Activated B cell treated with CpG ODN at 0.5 μM for 24 hours (primary cell): ENCODE measurements around the gene SPIRE1. TPM values are rescaled to one million over a fixed set of nuclear protein-coding genes. Genes with fewer than 3 reads are reported as not detected.

Source experiments
- ATAC-seq: fragments of 200-7000 bp; cut with Tn5 transposase; one replicate; pipeline ENCODE4 v1.10.0; 2021; ENCODE audit warnings: low read depth, mild to moderate bottlenecking, moderate library complexity
- CTCF ChIA-PET: fragments of 350-600 bp; sonication (Branson Sonifier 250); formaldehyde crosslinking; loops from one replicate; lab custom pipeline; 2021; ENCODE audit warnings: antibody characterized with exemption; lab: Charles Lee
- POLR2A ChIA-PET: fragments of 350-600 bp; sonication (Branson Sonifier 250); formaldehyde crosslinking; loops from one replicate; lab custom pipeline; 2021; ENCODE audit warnings: antibody characterized with exemption; lab: Charles Lee
- DNase-seq: peaks from one replicate; pipeline ENCODE4 v3.0.0; 2022
- H3K27ac Mint-ChIP-seq: one replicate; pipeline ENCODE4 v1.8.0; 2020; ENCODE audit warnings: mixed read lengths
- H3K27me3 Mint-ChIP-seq: one replicate; pipeline ENCODE4 v1.8.0; 2021; ENCODE audit warnings: mixed read lengths
- H3K36me3 Mint-ChIP-seq: one replicate; pipeline ENCODE4 v1.8.0; 2021; ENCODE audit warnings: low read depth, mixed read lengths
- H3K4me1 Mint-ChIP-seq: one replicate; pipeline ENCODE4 v1.8.0; 2021; ENCODE audit warnings: mixed read lengths
- H3K4me3 Mint-ChIP-seq: one replicate; pipeline ENCODE4 v1.8.0; 2020; ENCODE audit warnings: mild to moderate bottlenecking, mixed read lengths
- H3K9me3 Mint-ChIP-seq: one replicate; pipeline ENCODE4 v1.8.0; 2020; ENCODE audit warnings: mixed read lengths
- intact Hi-C: fragments of 100-400 bp; cut with micrococcal nuclease; formaldehyde crosslinking; loops from one replicate; pipeline ENCODE4 v1.15.1; 2024
- total RNA-seq: library from RNA; stranded (reverse); gene quantifications from 2 replicates; pipeline ENCODE4 v1.2.3, GENCODE V29; 2022
- TF ChIP-seq, protein P1 (sequence below): fragments of 200-600 bp; IDR thresholded peaks from one replicate; pipeline ENCODE4 v1.8.0; 2022; ENCODE audit warnings: antibody characterized with exemption, mild to moderate bottlenecking

The SPIRE1 gene
- total RNA-seq, 1 donor from 2014 or later: 2.5 TPM

DNA sequence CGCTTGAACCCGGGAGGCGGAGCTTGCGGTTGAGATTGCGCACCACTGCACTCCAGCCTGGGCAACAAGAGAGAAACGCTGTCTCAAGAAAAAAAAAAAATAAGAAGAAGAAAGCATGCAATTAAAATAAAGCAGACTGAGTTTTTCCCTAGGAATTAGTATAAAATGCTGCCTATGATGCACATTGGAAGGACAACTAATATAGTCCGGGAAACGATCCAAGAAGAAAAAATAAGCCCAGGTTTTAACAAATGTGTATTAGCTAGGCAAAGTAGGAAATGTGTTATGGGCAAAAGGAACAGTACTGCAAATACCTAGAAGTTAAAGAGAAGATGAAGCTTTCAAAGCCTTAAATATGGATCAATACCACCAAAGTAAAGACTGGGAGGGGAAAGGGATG is 64.0 kb downstream of the SPIRE1 start:
- no peak for DNase-seq
- TF ChIP-seq, protein P1, sequence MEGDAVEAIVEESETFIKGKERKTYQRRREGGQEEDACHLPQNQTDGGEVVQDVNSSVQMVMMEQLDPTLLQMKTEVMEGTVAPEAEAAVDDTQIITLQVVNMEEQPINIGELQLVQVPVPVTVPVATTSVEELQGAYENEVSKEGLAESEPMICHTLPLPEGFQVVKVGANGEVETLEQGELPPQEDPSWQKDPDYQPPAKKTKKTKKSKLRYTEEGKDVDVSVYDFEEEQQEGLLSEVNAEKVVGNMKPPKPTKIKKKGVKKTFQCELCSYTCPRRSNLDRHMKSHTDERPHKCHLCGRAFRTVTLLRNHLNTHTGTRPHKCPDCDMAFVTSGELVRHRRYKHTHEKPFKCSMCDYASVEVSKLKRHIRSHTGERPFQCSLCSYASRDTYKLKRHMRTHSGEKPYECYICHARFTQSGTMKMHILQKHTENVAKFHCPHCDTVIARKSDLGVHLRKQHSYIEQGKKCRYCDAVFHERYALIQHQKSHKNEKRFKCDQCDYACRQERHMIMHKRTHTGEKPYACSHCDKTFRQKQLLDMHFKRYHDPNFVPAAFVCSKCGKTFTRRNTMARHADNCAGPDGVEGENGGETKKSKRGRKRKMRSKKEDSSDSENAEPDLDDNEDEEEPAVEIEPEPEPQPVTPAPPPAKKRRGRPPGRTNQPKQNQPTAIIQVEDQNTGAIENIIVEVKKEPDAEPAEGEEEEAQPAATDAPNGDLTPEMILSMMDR: no peak
- H3K27ac Mint-ChIP-seq: no peak overlapping the region
- H3K4me3 Mint-ChIP-seq: no peak overlapping the region
- H3K4me1 Mint-ChIP-seq: peaks cover 2% of the 10 kb centered on the region
- intact Hi-C loops: no loop called here
- CTCF ChIA-PET: no interaction called here
- POLR2A ChIA-PET: no interaction called here
- H3K9me3 Mint-ChIP-seq: no peaks in the 10 kb centered on the region
- no peaks in the 10 kb centered on the region for H3K36me3 Mint-ChIP-seq
- no peaks in the 10 kb centered on the region for H3K27me3 Mint-ChIP-seq
- ATAC-seq: no peak

DNA sequence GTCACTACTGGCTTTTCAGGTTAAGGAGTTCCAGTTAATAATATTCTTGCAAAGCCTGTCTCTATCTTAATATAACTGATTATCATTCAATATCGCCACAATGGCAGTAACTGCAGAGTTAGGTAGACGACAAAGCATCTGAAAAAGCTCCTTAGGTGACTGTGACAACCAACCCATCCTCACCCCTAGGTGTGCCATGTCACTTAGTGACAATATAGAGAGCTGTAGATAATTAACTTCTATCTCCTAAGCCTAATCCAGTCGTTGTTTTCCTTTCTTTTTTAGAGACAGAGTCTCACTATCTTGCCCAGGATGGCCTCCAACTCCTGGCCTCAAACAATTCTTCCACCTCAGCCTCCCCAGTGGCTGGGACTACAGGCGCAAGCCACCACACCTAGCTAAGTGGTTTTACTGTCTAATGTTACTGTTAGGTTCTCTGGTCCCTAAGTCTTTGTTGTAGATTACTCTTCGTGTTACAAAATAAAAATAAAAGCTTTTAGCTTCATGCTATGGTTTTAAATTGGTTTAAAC is 65.2 kb downstream of the SPIRE1 start:
- H3K27me3 Mint-ChIP-seq: no peaks in the 10 kb centered on the region
- POLR2A ChIA-PET: no interaction called here
- no peaks in the 10 kb centered on the region for H3K36me3 Mint-ChIP-seq
- no peak overlapping the region for H3K4me3 Mint-ChIP-seq
- no peak overlapping the region for H3K27ac Mint-ChIP-seq
- CTCF ChIA-PET: no interaction called here
- no peaks in the 10 kb centered on the region for H3K9me3 Mint-ChIP-seq
- no peak for DNase-seq
- TF ChIP-seq, protein P1: no peak
- intact Hi-C loops: no loop called here
- H3K4me1 Mint-ChIP-seq: peaks cover 2% of the 10 kb centered on the region
- no peak for ATAC-seq

- DNase-seq (no peak), ATAC-seq (no peak)
- H3K4me1 Mint-ChIP-seq: no peaks in the 10 kb centered on the region
- POLR2A ChIA-PET: no interaction called here
- no peak overlapping the region for H3K4me3 Mint-ChIP-seq
- H3K36me3 Mint-ChIP-seq: no peaks in the 10 kb centered on the region
- H3K27me3 Mint-ChIP-seq: no peaks in the 10 kb centered on the region
- H3K9me3 Mint-ChIP-seq: no peaks in the 10 kb centered on the region
- TF ChIP-seq, protein P1: no peak
- CTCF ChIA-PET: no interaction called here
- intact Hi-C loops: no loop called here
- no peak overlapping the region for H3K27ac Mint-ChIP-seq
These were observed 68.5 kb downstream of the SPIRE1 start for GRCh38 chr18:12589448-12589847.

DNA sequence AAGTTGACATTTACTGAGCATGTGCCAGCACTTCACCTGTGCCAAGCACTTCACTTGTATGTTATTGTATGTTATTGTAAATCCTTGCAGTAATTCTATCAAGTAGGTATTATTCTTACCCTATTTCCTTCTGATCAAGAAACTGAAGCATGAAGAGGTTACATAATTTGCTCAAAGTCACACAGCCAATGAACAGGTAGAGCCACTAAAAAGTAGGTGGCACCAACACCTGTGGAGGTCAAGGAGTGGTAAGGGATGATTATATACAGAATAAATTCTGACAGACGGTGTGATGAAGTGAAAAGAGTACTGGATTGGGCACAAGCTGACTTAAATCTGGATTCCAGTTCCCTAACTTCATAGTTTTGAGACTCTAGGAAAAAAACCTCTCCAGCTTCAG is 71.0 kb downstream of the SPIRE1 start:
- intact Hi-C loops: no loop called here
- Mint-ChIP-seq H3K9me3 (no peaks in the 10 kb centered on the region), H3K4me3 (no peak overlapping the region), H3K27me3 (no peaks in the 10 kb centered on the region), H3K36me3 (no peaks in the 10 kb centered on the region), H3K27ac (no peak overlapping the region), H3K4me1 (no peaks in the 10 kb centered on the region)
- ChIA-PET POLR2A (no interaction called here), CTCF (no interaction called here)
- TF ChIP-seq, protein P1: no peak
- DNase-seq (no peak), ATAC-seq (no peak)

GRCh38 chr18:12585218-12585617 is 72.7 kb downstream of the SPIRE1 start:
- Mint-ChIP-seq H3K27me3 (no peaks in the 10 kb centered on the region), H3K4me3 (no peak overlapping the region), H3K36me3 (no peaks in the 10 kb centered on the region), H3K27ac (no peak overlapping the region), H3K9me3 (no peaks in the 10 kb centered on the region), H3K4me1 (no peaks in the 10 kb centered on the region)
- ChIA-PET POLR2A (no interaction called here), CTCF (no interaction called here)
- TF ChIP-seq, protein P1: no peak
- ATAC-seq (no peak), DNase-seq (no peak)
- intact Hi-C loops: no loop called here
